Endothelial cell of umbilical vein (primary cell): ENCODE data around the gene HACE1. TPM values are rescaled to one million over a fixed set of nuclear protein-coding genes. Genes with fewer than 3 reads are reported as not detected.

Experiments used
- BruUV-seq: library from RNA; stranded (reverse); fragments of 400-500 nt; replicated peaks from 2 replicates; lab custom pipeline; 2021; lab: Mats Ljungman, UMichigan
- CTCF ChIA-PET: fragments of 300-600, 350-600 bp; sonication (Branson Sonifier 250); formaldehyde crosslinking; loops from one replicate; lab custom pipeline; 2021; ENCODE audit warnings: antibody characterized with exemption, inconsistent platforms; lab: Charles Lee
- POLR2A ChIA-PET: fragments of 300-600, 350-600 bp; sonication (Branson Sonifier 250); formaldehyde crosslinking; loops from one replicate; lab custom pipeline; 2021; ENCODE audit warnings: antibody characterized with exemption, inconsistent platforms; lab: Charles Lee
- DNase-seq: peaks from one replicate; pipeline ENCODE4 v3.0.0-alpha.2; 2011; ENCODE audit warnings: low read depth, low spot score
- FAIRE-seq: peaks from 2 replicates; lab custom pipeline; 2011; peaks lifted over from hg19 to GRCh38; lab: Jason Lieb, UNC
- H2AFZ ChIP-seq: 2 replicates; pipeline ENCODE4 v1.6.0; 2012; ENCODE audit warnings: low read depth, low read length, control low read depth, inconsistent platforms
- H3K27ac ChIP-seq: 2 replicates; pipeline ENCODE4 v1.5.1; 2011; ENCODE audit warnings: low read depth, mild to moderate bottlenecking, control low read depth, low read length, moderate library complexity; ENCODE audit not compliant: insufficient read depth
- H3K27me3 ChIP-seq, 2 experiments: 2 replicates each; pipeline versions ENCODE4 v1.6.0 to v1.6.1; 2011; ENCODE audit warnings: low read length in 2 of 2, mixed read lengths in 1 of 2; ENCODE audit not compliant: control insufficient read depth in 2 of 2, insufficient read depth in 2 of 2
- H3K36me3 ChIP-seq, 2 experiments: 2 replicates in 1 of 2; 3 replicates in 1 of 2; pipeline ENCODE4 v1.5.1; 2011; ENCODE audit warnings: low read length in 2 of 2, mild to moderate bottlenecking in 1 of 2, moderate library complexity in 1 of 2; ENCODE audit not compliant: control insufficient read depth in 2 of 2, insufficient read depth in 2 of 2; ENCODE audit errors: extremely low read depth in 1 of 2
- H3K4me1 ChIP-seq: 3 replicates; pipeline ENCODE4 v1.5.1; 2011; ENCODE audit warnings: mild to moderate bottlenecking, low read length; ENCODE audit not compliant: control insufficient read depth, insufficient read depth; ENCODE audit errors: extremely low read depth
- H3K4me2 ChIP-seq: 2 replicates; pipeline ENCODE4 v1.6.1; 2011; ENCODE audit warnings: low read length, control low read depth, mixed read lengths; ENCODE audit not compliant: insufficient read depth
- H3K4me3 ChIP-seq, 3 experiments: fragments of 200-600 bp in 1 of 3; sonication (generic), shearing (Covaris generic) in 1 of 3; replicated peaks in 1 of 3; 2 replicates each; pipeline ENCODE4 v1.5.1; 2011 to 2016; ENCODE audit warnings: control low read depth in 3 of 3, low read length in 3 of 3, mild to moderate bottlenecking in 2 of 3, inconsistent platforms in 1 of 3, low read depth in 1 of 3, moderate library complexity in 1 of 3; ENCODE audit not compliant: insufficient read depth in 1 of 3
- H3K79me2 ChIP-seq: 2 replicates; pipeline ENCODE4 v1.6.0; 2012; ENCODE audit warnings: low read length, inconsistent platforms; ENCODE audit not compliant: control insufficient read depth, insufficient read depth
- H3K9ac ChIP-seq: replicated peaks from 2 replicates; pipeline ENCODE3; 2011; ENCODE audit warnings: low read length, control low read depth; ENCODE audit not compliant: insufficient read depth; ENCODE audit errors: extremely low read depth
- H3K9me1 ChIP-seq: replicated peaks from 3 replicates; pipeline ENCODE4 v1.6.0; 2011; ENCODE audit warnings: mild to moderate bottlenecking, low read length; ENCODE audit not compliant: control insufficient read depth, insufficient read depth; ENCODE audit errors: extremely low read depth
- H3K9me3 ChIP-seq: replicated peaks from 2 replicates; pipeline ENCODE4 v1.5.1; 2012; ENCODE audit warnings: low read length, inconsistent platforms; ENCODE audit not compliant: control insufficient read depth, insufficient read depth
- H4K20me1 ChIP-seq: replicated peaks from 2 replicates; pipeline ENCODE3; 2011; ENCODE audit warnings: mild to moderate bottlenecking, low read length; ENCODE audit not compliant: control insufficient read depth, insufficient read depth; ENCODE audit errors: extremely low read depth
- EZH2 ChIP-seq: IDR thresholded peaks from 2 replicates; pipeline ENCODE4 v1.6.1; 2012; ENCODE audit warnings: borderline replicate concordance, low read depth, mild to moderate bottlenecking, moderate library complexity, low read length, inconsistent platforms; ENCODE audit not compliant: severe bottlenecking
- FOS ChIP-seq: IDR thresholded peaks from 2 replicates; pipeline ENCODE4 v1.6.1; 2011; ENCODE audit warnings: mild to moderate bottlenecking, low read length, moderate library complexity, borderline replicate concordance; ENCODE audit not compliant: insufficient read depth
- GATA2 ChIP-seq: IDR thresholded peaks from 2 replicates; pipeline ENCODE4 v1.7.0; 2011; ENCODE audit warnings: low read depth, mild to moderate bottlenecking, moderate library complexity, mixed read lengths, low read length; ENCODE audit not compliant: insufficient read length, insufficient read depth
- JUN ChIP-seq: IDR thresholded peaks from 2 replicates; pipeline ENCODE4 v1.6.1; 2011; ENCODE audit warnings: borderline replicate concordance, low read depth; ENCODE audit not compliant: insufficient read length, insufficient read depth
- MYC ChIP-seq: IDR thresholded peaks from one replicate; pipeline ENCODE4 v1.6.1; 2011; ENCODE audit warnings: mild to moderate bottlenecking, low read depth, low read length
- POLR2A ChIP-seq: IDR thresholded peaks from 2 replicates; pipeline ENCODE4 v1.6.1; 2012; ENCODE audit warnings: low read depth, mild to moderate bottlenecking, control low read depth, low read length
- POLR2AphosphoS5 ChIP-seq: IDR thresholded peaks from 2 replicates; pipeline ENCODE4 v1.6.1; 2012; ENCODE audit warnings: low read depth, mild to moderate bottlenecking, control low read depth, low read length, moderate library complexity; ENCODE audit not compliant: insufficient read depth
- dilution Hi-C: fragments of 300-500 bp; cut with MboI; formaldehyde crosslinking; loops from one replicate; pipeline ENCODE4 v1.15.0; 2019; ENCODE audit warnings: low sequenced_read_pairs; ENCODE audit not compliant: extremely low pct_ligation_motif_present
- intact Hi-C: fragments of 100-400 bp; cut with micrococcal nuclease; formaldehyde crosslinking; loops from one replicate; pipeline ENCODE4 v1.10.0; 2022
- polyA plus RNA-seq, 4 experiments: library from polyadenylated mRNA; depleted of rRNA in 3 of 4; stranded (reverse) in 3 of 4; unstranded in 1 of 4; fragments of >200 nt; gene quantifications; 2 replicates each; pipeline versions ENCODE4 v1.2.1 to v1.2.3, GENCODE V29; 2011 to 2012; ENCODE audit warnings: missing spikeins in 1 of 4
- total RNA-seq: library from RNA; stranded (reverse); gene quantifications from 2 replicates; pipeline ENCODE4 v1.2.3, GENCODE V29; 2021
- TF ChIP-seq, protein P1 (sequence below): IDR thresholded peaks from 2 replicates; pipeline ENCODE4 v1.6.1; 2011; ENCODE audit not compliant: insufficient read depth, insufficient read length
- TF ChIP-seq, protein P2 (sequence below), 2 donors: IDR thresholded peaks; 1 replicate in 1 of 2; 2 replicates in 1 of 2; pipeline ENCODE4 v1.5.1; 2011; ENCODE audit warnings: low read length in 2 of 2, mild to moderate bottlenecking in 2 of 2, moderate library complexity in 2 of 2, control low read depth in 1 of 2, inconsistent platforms in 1 of 2, low read depth in 1 of 2; ENCODE audit not compliant: insufficient read depth in 1 of 2; ENCODE audit errors: extremely low read depth in 1 of 2

The HACE1 gene
- total and polyA plus RNA-seq, 2 donors (not counting 3 experiments of a cell fraction or from before 2014, with no cell fraction given): 4.9 to 14.8 TPM

DNA sequence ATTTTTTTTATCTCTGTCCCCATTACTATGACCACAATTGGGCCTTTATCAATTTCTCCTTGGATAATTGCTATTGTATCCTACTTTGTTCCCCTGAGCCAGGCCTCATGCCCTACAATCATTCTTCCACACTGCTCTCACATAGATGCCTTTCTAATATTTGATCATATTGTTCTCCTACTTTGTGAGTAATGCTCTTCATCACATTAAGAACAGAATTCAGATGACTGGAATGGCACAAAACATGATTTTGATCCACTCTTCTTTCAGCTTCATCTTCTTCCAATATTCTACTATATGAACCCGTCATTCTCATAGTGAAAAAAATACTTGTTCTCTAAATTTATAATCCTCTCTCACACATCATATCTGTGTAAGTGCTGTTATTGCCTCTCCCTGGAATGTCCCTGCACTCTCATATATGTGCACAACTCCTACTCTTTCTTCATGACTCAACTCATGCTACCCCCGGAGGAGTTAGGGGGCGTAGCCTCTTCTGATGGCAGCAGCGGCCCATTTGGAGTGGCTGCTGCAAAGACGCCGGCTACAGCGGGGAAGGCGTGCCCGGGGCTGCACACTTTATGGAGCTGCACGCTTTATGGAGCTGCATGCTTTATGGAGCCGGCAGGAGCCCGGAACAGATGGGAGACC is 25.3 kb upstream of the HACE1 start:
- CTCF ChIA-PET: no interaction called here
- no peak for TF ChIP-seq GATA2
- no peak for TF ChIP-seq MYC
- TF ChIP-seq FOS: no peak
- TF ChIP-seq EZH2: no peak
- TF ChIP-seq, protein P1, sequence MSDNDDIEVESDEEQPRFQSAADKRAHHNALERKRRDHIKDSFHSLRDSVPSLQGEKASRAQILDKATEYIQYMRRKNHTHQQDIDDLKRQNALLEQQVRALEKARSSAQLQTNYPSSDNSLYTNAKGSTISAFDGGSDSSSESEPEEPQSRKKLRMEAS: no peak
- TF ChIP-seq, protein P2, sequence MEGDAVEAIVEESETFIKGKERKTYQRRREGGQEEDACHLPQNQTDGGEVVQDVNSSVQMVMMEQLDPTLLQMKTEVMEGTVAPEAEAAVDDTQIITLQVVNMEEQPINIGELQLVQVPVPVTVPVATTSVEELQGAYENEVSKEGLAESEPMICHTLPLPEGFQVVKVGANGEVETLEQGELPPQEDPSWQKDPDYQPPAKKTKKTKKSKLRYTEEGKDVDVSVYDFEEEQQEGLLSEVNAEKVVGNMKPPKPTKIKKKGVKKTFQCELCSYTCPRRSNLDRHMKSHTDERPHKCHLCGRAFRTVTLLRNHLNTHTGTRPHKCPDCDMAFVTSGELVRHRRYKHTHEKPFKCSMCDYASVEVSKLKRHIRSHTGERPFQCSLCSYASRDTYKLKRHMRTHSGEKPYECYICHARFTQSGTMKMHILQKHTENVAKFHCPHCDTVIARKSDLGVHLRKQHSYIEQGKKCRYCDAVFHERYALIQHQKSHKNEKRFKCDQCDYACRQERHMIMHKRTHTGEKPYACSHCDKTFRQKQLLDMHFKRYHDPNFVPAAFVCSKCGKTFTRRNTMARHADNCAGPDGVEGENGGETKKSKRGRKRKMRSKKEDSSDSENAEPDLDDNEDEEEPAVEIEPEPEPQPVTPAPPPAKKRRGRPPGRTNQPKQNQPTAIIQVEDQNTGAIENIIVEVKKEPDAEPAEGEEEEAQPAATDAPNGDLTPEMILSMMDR (IDR thresholded peaks at IDR 0.05; ENCODE audit: extremely low read depth in 1 of 2, insufficient read depth in 1 of 2, low read depth in 1 of 2, low read length in 2 of 2): no peak
- TF ChIP-seq JUN: no peak
- TF ChIP-seq POLR2A: no peak
- no peak for TF ChIP-seq POLR2AphosphoS5
- H3K9me3 ChIP-seq: no peaks in the 10 kb centered on the region
- no peaks in the 10 kb centered on the region for H3K79me2 ChIP-seq
- dilution Hi-C loops (no loop called here), intact Hi-C loops (no loop called here)
- no peak overlapping the region for H2AFZ ChIP-seq
- DNase-seq (no peak), FAIRE-seq (no peak)
- H3K9me1 ChIP-seq: no peaks in the 10 kb centered on the region
- H3K27me3 ChIP-seq: peaks cover 3 to 4% of the 10 kb centered on the region in 2 experiments
- H3K27ac ChIP-seq: no peak overlapping the region
- POLR2A ChIA-PET: no interaction called here
- no TSS peak for BruUV-seq
- H3K36me3 ChIP-seq: no peaks in the 10 kb centered on the region
- H4K20me1 ChIP-seq: no peaks in the 10 kb centered on the region
- H3K4me2 ChIP-seq: no peak overlapping the region
- no peak overlapping the region for H3K9ac ChIP-seq
- no peaks in the 10 kb centered on the region for H3K4me1 ChIP-seq
- H3K4me3 ChIP-seq: no peak overlapping the region
